Midbrain (tissue), 1 donor: ENCODE measurements around the gene PAPSS2.

ENCODE experiments used
- DNase-seq: peaks from one replicate; lab custom pipeline; 2025; lab: John Stamatoyannopoulos, UW

The PAPSS2 gene

GRCh38 chr10:87750001-87750671 is 90.5 kb downstream of the PAPSS2 start:
- no peak for DNase-seq

GRCh38 chr10:87750817-87751216 is 91.1 kb downstream of the PAPSS2 start:
- DNase-seq: no peak

- no peak for DNase-seq
Observed at GRCh38 chr10:87751274-87751673, 91.6 kb downstream of the PAPSS2 start.

- DNase-seq: no peak
Observed at GRCh38 chr10:87752566-87752965, 92.9 kb downstream of the PAPSS2 start.

- DNase-seq: no peak
Observed at GRCh38 chr10:87753995-87754866, 94.6 kb downstream of the PAPSS2 start.

- DNase-seq: no peak
Observed at GRCh38 chr10:87757685-87758084, 98.0 kb downstream of the PAPSS2 start.

- no peak for DNase-seq
Observed at GRCh38 chr10:87759551-87759950, 99.9 kb downstream of the PAPSS2 start.

- no peak for DNase-seq
Observed at GRCh38 chr10:87760195-87760905, 100.7 kb downstream of the PAPSS2 start.

- no peak for DNase-seq
Observed at GRCh38 chr10:87761153-87761552, 101.5 kb downstream of the PAPSS2 start.

GRCh38 chr10:87761892-87762291 is 102.2 kb downstream of the PAPSS2 start:
- DNase-seq: no peak

GRCh38 chr10:87763086-87763861 is 103.6 kb downstream of the PAPSS2 start:
- DNase-seq: no peak

GRCh38 chr10:87764072-87764934 is 104.6 kb downstream of the PAPSS2 start:
- no peak for DNase-seq

- DNase-seq: no peak
Observed at GRCh38 chr10:87765666-87766376, 106.1 kb downstream of the PAPSS2 start.

- DNase-seq: no peak
Observed at GRCh38 chr10:87767253-87767652, 107.6 kb downstream of the PAPSS2 start.

- peak; percentile 17 for DNase-seq
Observed at GRCh38 chr10:87771871-87772500, 112.3 kb downstream of the PAPSS2 start.

GRCh38 chr10:87775766-87776165 is 116.1 kb downstream of the PAPSS2 start:
- DNase-seq: no peak

GRCh38 chr10:87776328-87776727 is 116.7 kb downstream of the PAPSS2 start:
- DNase-seq: no peak

- DNase-seq: no peak
Observed at GRCh38 chr10:87781545-87781944, 121.9 kb downstream of the PAPSS2 start.

- DNase-seq: no peak
Observed at GRCh38 chr10:87782721-87783120, 123.0 kb downstream of the PAPSS2 start.

GRCh38 chr10:87786421-87786820 is 126.7 kb downstream of the PAPSS2 start:
- no peak for DNase-seq
